Transverse colon (tissue), 4 donors: ENCODE results near the gene TARDBP. TPM values are rescaled to one million over a fixed set of nuclear protein-coding genes. Genes with fewer than 3 reads are reported as not detected.

Experiments used
- DNase-seq: peaks from one replicate; pipeline ENCODE4 v3.0.0-alpha.2; 2019
- H3K27ac ChIP-seq, 4 donors: fragments of 200-600 bp; sonication (generic); 2 replicates each; pipeline ENCODE4 v1.5.1; 2016 to 2018; ENCODE audit warnings: inconsistent platforms in 4 of 4
- H3K27me3 ChIP-seq: fragments of 200-600 bp; sonication (generic); 2 replicates; pipeline ENCODE4 v1.5.1; 2017; ENCODE audit warnings: inconsistent platforms
- H3K36me3 ChIP-seq, 4 donors: fragments of 200-600 bp; sonication (generic); 2 replicates each; pipeline ENCODE4 v1.5.1; 2017 to 2019; ENCODE audit warnings: inconsistent platforms in 4 of 4
- H3K4me1 ChIP-seq, 4 donors: fragments of 200-600 bp; sonication (generic); 2 replicates each; pipeline ENCODE4 v1.5.1; 2017 to 2020; ENCODE audit warnings: inconsistent platforms in 4 of 4
- H3K4me3 ChIP-seq, 4 donors: fragments of 200-600 bp; sonication (generic); 1 replicate in 1 of 4; 2 replicates in 3 of 4; pipeline versions ENCODE4 v1.5.1 to v1.6.1; 2017 to 2019; ENCODE audit warnings: inconsistent platforms in 4 of 4
- H3K9me3 ChIP-seq, 2 donors: fragments of 200-600 bp; sonication (generic); 2 replicates each; pipeline ENCODE4 v1.5.1; 2017 to 2019; ENCODE audit warnings: inconsistent platforms in 2 of 2
- CTCF ChIP-seq, 5 experiments: fragments of 200-600 bp in 3 of 5; fragments of 450-650 bp in 2 of 5; sonication (generic) in 3 of 5; IDR thresholded peaks; 1 replicate in 2 of 5; 2 replicates in 3 of 5; pipeline ENCODE4 v1.5.1; 2016 to 2017; ENCODE audit warnings: antibody characterized with exemption in 5 of 5, inconsistent platforms in 3 of 5, mild to moderate bottlenecking in 2 of 5, moderate library complexity in 1 of 5
- EP300 ChIP-seq: sonication (generic); formaldehyde crosslinking; IDR thresholded peaks from one replicate; pipeline ENCODE4 v1.6.1; 2017; ENCODE audit warnings: antibody characterized with exemption, low read depth
- POLR2A ChIP-seq: fragments of 450-650 bp; IDR thresholded peaks from one replicate; pipeline ENCODE4 v1.6.1; 2016; ENCODE audit warnings: antibody characterized with exemption, mild to moderate bottlenecking, moderate library complexity
- POLR2AphosphoS5 ChIP-seq, 3 donors: sonication (generic); formaldehyde crosslinking; IDR thresholded peaks; one replicate each; pipeline ENCODE4 v1.6.1; 2016; ENCODE audit warnings: antibody characterized with exemption in 3 of 3
- WGBS, 2 donors: methylation state at CpG; one replicate each; pipeline ENCODE4 v1.1.5; 2018; ENCODE audit warnings: low coverage in 1 of 2; 5-methylcytosine and 5-hydroxymethylcytosine counted together
- in situ Hi-C, 4 donors: fragments of 200-750 bp; cut with MboI; loops; one replicate each; pipeline versions ENCODE4 v1.15.0 to v1.15.1; 2017; ENCODE audit warnings: low sequenced_read_pairs in 3 of 4, low pct_ligation_motif_present in 1 of 4, low pct_unique_long_range_greater_than_20kb in 1 of 4
- intact Hi-C: fragments of 100-400 bp; cut with DNase I; formaldehyde crosslinking; loops from one replicate; pipeline ENCODE4 v1.15.1; 2023; ENCODE audit warnings: low total_unique reads
- total RNA-seq, 4 donors: library from RNA; depleted of rRNA; stranded (reverse); fragments of >200 nt; gene quantifications; one replicate each; pipeline ENCODE4 v1.1.0, GENCODE V29; 2016

TARDBP gene
- total RNA-seq = 100 to 1,000 TPM; 112 to 278 (median 190) TPM

DNA sequence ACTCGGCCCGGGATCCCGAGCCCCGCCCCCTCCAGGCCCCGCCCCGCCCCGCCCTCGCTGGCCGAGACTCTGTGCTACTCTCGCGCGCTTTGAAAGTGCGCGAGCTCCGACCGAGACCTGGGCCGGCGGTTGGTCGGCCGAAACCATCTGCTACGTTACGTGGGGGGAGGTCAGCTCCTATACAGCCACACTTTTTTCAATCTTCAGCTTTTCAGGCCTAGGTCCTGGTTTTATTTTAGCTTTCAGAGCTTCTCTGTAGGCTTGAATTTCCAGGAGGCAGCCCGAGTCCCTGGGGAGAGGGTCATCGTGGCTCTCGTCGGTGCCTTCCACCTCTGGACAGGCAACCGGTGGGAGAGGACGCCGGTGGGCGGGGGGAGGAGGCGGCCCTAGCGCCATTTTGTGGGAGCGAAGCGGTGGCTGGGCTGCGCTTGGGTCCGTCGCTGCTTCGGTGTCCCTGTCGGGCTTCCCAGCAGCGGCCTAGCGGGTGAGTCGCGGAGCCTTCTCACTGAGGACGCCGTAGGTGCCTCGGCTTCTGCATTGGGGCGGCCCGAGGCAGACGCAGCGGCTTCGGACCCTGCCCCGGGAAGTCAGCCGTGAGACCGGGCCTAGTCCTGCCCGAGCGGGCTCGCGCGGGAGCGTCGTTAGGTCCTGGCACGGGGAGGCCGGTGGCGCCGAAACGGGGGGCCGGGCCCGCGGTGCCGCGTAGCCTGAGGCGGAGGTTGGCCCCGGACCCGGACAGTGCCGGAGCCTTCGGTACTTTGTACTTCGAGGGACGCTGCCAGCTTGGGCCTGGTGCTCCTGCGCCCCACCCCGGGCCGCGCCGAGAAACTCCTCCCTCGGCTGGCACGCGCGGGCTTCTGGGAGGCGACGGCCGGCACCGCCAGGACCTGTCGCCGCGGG, at the start of gene TARDBP:
TARDBP (plus strand) TSS at position 395 of the 900 bp plus-strand sequence. CDS start 1,074 bp downstream, outside the sequence.
- H3K4me1 ChIP-seq = peaks cover 14 to 55% (median 24%) of the 10 kb centered on the region in 4 donors
- H3K36me3 ChIP-seq = peaks cover 0 to 40% (median 17%) of the 10 kb centered on the region in 4 donors
- peak within 1 kb of the TSS; percentile 52 to 92 (median 84) for H3K4me3 ChIP-seq
- no peaks in the 10 kb centered on the region for H3K27me3 ChIP-seq
- TF ChIP-seq CTCF (IDR thresholded peaks at IDR 0.05) = no peak
- TF ChIP-seq POLR2A = peak; percentile 96
- no peak for TF ChIP-seq EP300
- peak; percentile 97 to 98 (median 97) for TF ChIP-seq POLR2AphosphoS5 (IDR thresholded peaks at IDR 0.05)
- 1% methylated on average over 72 of the region's 94 CpGs; no CpG with 5 or more reads in 1 of the 2 donors for WGBS, 2 donors
- in situ Hi-C loops (no loop called here), intact Hi-C loops (no loop called here)
- DNase-seq = peak; percentile 91
- no peaks in the 10 kb centered on the region for H3K9me3 ChIP-seq
- H3K27ac ChIP-seq = peak within 1 kb of the TSS; percentile 92 to 98 (median 97)

DNA sequence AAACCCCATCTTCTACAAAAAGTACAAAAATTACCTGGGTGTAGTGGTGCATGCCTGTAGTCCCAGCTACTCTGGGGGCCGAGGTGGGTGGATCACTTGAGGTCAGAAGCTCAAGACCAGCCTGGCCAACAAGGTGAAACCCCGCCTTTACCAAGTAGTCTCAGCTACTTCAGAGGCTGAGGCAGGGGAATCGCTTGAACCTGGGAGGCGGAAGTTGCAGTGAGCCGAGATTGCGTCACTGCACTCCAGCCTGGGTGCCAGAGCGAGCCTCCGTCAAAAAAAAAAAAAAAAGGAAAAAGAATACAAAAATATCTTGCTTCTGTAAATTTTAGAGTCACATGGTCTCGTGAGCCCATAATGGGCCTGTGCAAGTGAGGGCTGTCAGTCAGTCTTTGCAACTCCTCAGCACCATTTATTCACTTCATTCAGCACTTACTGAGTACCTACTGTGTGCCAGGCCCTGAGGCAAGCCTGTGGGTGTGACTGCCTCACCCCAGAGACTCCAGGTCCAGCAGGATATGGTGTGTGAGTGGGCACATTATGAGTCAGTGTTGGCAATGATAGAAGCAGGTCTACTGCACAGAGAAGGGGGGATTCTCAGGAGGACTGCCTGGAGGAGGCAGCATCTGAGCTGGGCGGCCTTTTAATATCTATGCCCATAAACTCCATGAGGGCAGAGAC, 46.8 kb upstream of the TARDBP start:
- intact Hi-C loops (no loop called here), in situ Hi-C loops (no loop called here)
- Histone ChIP-seq H3K27ac (peak overlapping the region in 2 of 4 donors; percentile 30 to 46), H3K4me3 (no peak overlapping the region), H3K4me1 (peaks cover 0 to 27% (median 3%) of the 10 kb centered on the region in 4 donors), H3K9me3 (no peaks in the 10 kb centered on the region), H3K36me3 (no peaks in the 10 kb centered on the region), H3K27me3 (no peaks in the 10 kb centered on the region)
- 45% methylated on average over 10 of the region's 10 CpGs; no CpG with 5 or more reads in 1 of the 2 donors for WGBS, 2 donors
- DNase-seq = peak; percentile 44
- no peak for TF ChIP-seq EP300
- no peak for TF ChIP-seq POLR2AphosphoS5 (IDR thresholded peaks at IDR 0.05)
- no peak for TF ChIP-seq POLR2A
- no peak for TF ChIP-seq CTCF (IDR thresholded peaks at IDR 0.05)

GRCh38 chr1:10967090-10967489, 45.4 kb upstream of the TARDBP start:
- intact Hi-C loops = no loop called here
- Histone ChIP-seq H3K27me3 (no peaks in the 10 kb centered on the region), H3K9me3 (no peaks in the 10 kb centered on the region), H3K27ac (no peak overlapping the region), H3K4me3 (no peak overlapping the region), H3K36me3 (no peaks in the 10 kb centered on the region), H3K4me1 (peaks cover 0 to 21% (median 3%) of the 10 kb centered on the region in 4 donors)
- 82 to 92% methylated on average over 2 to 3 of the region's 3 CpGs for WGBS, 2 donors
- no peak for DNase-seq
- in situ Hi-C loops = no loop called here
- TF ChIP-seq POLR2AphosphoS5 (IDR thresholded peaks at IDR 0.05) (no peak), POLR2A (no peak), EP300 (no peak), CTCF (IDR thresholded peaks at IDR 0.05) (no peak)

DNA sequence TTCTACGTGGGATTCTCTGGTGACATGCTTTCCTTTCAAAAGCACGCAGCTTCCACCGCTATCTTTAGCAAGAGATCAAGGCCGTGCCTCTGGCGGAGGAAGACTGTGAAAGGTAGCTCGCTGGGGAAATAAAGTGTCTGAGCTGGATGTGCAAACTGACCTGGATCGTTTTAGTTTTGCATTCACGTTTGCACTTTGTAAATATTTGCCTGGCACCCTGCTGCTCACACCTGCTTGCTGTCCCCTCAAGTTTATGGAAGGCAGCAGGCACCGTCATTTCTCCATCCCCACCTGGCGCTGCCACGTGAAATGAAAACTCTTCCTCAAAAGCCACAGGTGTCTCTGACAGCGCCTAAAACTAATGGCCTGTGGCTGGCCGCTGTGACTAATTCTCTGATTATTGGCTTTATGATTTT, 44.0 kb upstream of the TARDBP start:
- H3K4me1 ChIP-seq = peaks cover 0 to 22% (median 3%) of the 10 kb centered on the region in 4 donors
- intact Hi-C loops (no loop called here), in situ Hi-C loops (no loop called here)
- WGBS, 2 donors = 31 to 60% methylated on average over 4 to 13 of the region's 13 CpGs
- H3K36me3 ChIP-seq = no peaks in the 10 kb centered on the region
- no peaks in the 10 kb centered on the region for H3K9me3 ChIP-seq
- H3K4me3 ChIP-seq = peak overlapping the region in 2 of 4 donors; percentile 1 to 31
- TF ChIP-seq CTCF (IDR thresholded peaks at IDR 0.05) = no peak
- TF ChIP-seq EP300 = no peak
- TF ChIP-seq POLR2A = no peak
- no peak for TF ChIP-seq POLR2AphosphoS5 (IDR thresholded peaks at IDR 0.05)
- no peaks in the 10 kb centered on the region for H3K27me3 ChIP-seq
- peak; percentile 43 for DNase-seq
- H3K27ac ChIP-seq = peak overlapping the region in 1 of 4 donors; percentile 34
